DND-41 (cell line): Measurements from ENCODE around the gene PCSK1N.

Source experiments
- ATAC-seq: fragments of 200-7000 bp; cut with Tn5 transposase; 3 replicates; pipeline ENCODE4 v1.9.1; 2021; ENCODE audit warnings: low read depth; ENCODE audit not compliant: insufficient read depth
- DNase-seq: peaks from one replicate; pipeline ENCODE4 v3.0.0-alpha.2; 2020
- H2AFZ ChIP-seq: 2 replicates; pipeline ENCODE4 v1.6.0; 2012; ENCODE audit warnings: low read depth, low read length
- H3K27ac ChIP-seq: 2 replicates; pipeline ENCODE4 v1.5.1; 2012; ENCODE audit warnings: low read length, inconsistent platforms
- H3K27me3 ChIP-seq: fragments of 200-600 bp; sonication (generic); 2 replicates; pipeline ENCODE4 v1.6.0; 2012; ENCODE audit warnings: low read length, mild to moderate bottlenecking, inconsistent platforms; ENCODE audit not compliant: insufficient read depth, poor library complexity
- H3K36me3 ChIP-seq: 2 replicates; pipeline ENCODE4 v1.5.1; 2012; ENCODE audit warnings: low read length, inconsistent platforms; ENCODE audit not compliant: insufficient read depth
- H3K4me1 ChIP-seq: 2 replicates; pipeline ENCODE4 v1.5.1; 2012; ENCODE audit warnings: mild to moderate bottlenecking, low read length; ENCODE audit not compliant: insufficient read depth
- H3K4me2 ChIP-seq: 2 replicates; pipeline ENCODE4 v1.6.0; 2012; ENCODE audit warnings: mild to moderate bottlenecking, moderate library complexity, low read length, inconsistent platforms; ENCODE audit not compliant: insufficient read depth
- H3K4me3 ChIP-seq, 2 experiments: fragments of 200-600 bp in 1 of 2; shearing (Covaris generic) in 1 of 2; 2 replicates each; pipeline ENCODE4 v1.5.1; 2012 to 2016; ENCODE audit warnings: inconsistent platforms in 2 of 2, low read length in 2 of 2, mild to moderate bottlenecking in 2 of 2, low read depth in 1 of 2, moderate library complexity in 1 of 2
- H3K79me2 ChIP-seq: 2 replicates; pipeline ENCODE4 v1.6.0; 2012; ENCODE audit warnings: low read length, inconsistent platforms; ENCODE audit not compliant: insufficient read depth
- H3K9ac ChIP-seq: 2 replicates; pipeline ENCODE4 v1.6.0; 2012; ENCODE audit warnings: low read depth, mild to moderate bottlenecking, inconsistent platforms, low read length, moderate library complexity
- H3K9me3 ChIP-seq: 2 replicates; pipeline ENCODE4 v1.5.1; 2012; ENCODE audit warnings: low read length, moderate library complexity, mild to moderate bottlenecking, inconsistent platforms; ENCODE audit not compliant: insufficient read depth, severe bottlenecking
- H4K20me1 ChIP-seq: 2 replicates; pipeline ENCODE4 v1.6.0; 2012; ENCODE audit warnings: low read length; ENCODE audit not compliant: insufficient read depth
- CTCF ChIP-seq: IDR thresholded peaks from 2 replicates; pipeline ENCODE4 v1.5.1; 2012; ENCODE audit warnings: borderline replicate concordance, low read length, moderate library complexity, mild to moderate bottlenecking; ENCODE audit not compliant: poor library complexity, severe bottlenecking; ENCODE audit errors: extremely low read depth
- EZH2 ChIP-seq: IDR thresholded peaks from 3 replicates; pipeline ENCODE4 v1.6.1; 2012; ENCODE audit warnings: borderline replicate concordance, low read depth, mild to moderate bottlenecking, moderate library complexity, low read length, inconsistent platforms; ENCODE audit not compliant: severe bottlenecking

The PCSK1N gene

GRCh38 chrX:48800574-48801279 is 34.7 kb downstream of the PCSK1N start:
- no peaks in the 10 kb centered on the region for H3K27me3 ChIP-seq
- peaks cover 9% of the 10 kb centered on the region for H3K36me3 ChIP-seq
- H2AFZ ChIP-seq, result peak overlapping the region; percentile 92
- H3K4me3 ChIP-seq, result peak overlapping the region; percentile 67 to 89; a peak in 3 of 4 replicates
- no peak for TF ChIP-seq CTCF
- TF ChIP-seq EZH2, result no peak
- H3K4me2 ChIP-seq, result peak overlapping the region; percentile 92
- peak overlapping the region; percentile 85 for H3K9ac ChIP-seq
- ATAC-seq, result no peak
- H4K20me1 ChIP-seq, result no peaks in the 10 kb centered on the region
- peaks cover 19% of the 10 kb centered on the region for H3K4me1 ChIP-seq
- H3K79me2 ChIP-seq, result peaks cover 5% of the 10 kb centered on the region
- H3K9me3 ChIP-seq, result no peaks in the 10 kb centered on the region
- no peak for DNase-seq
- peak overlapping the region; percentile 93 for H3K27ac ChIP-seq

DNA sequence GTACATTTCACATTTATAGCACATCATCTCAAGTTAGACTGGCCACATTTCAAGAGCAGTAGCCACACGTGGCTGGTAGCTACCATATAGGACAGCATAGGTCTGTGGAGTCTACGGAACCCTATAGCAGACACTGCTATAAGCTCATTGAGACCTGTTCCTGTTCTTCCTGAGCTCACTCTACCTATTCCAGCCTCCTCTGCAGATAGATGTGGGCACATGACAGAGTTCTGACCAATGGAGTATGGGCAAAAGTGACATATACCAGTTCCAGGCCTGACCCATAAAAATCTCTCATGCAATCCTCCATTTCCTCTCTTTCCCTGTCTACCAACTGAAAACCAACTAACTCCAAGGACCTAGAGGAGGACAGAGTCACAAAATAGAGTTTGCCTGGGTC is 37.1 kb downstream of the PCSK1N start:
- no peak for DNase-seq
- no peak overlapping the region for H3K4me2 ChIP-seq
- no peak overlapping the region for H2AFZ ChIP-seq
- H3K4me1 ChIP-seq, result peaks cover 19% of the 10 kb centered on the region
- no peaks in the 10 kb centered on the region for H3K36me3 ChIP-seq
- no peak overlapping the region for H3K4me3 ChIP-seq
- H3K27me3 ChIP-seq, result no peaks in the 10 kb centered on the region
- ATAC-seq, result no peak
- H3K27ac ChIP-seq, result no peak overlapping the region
- TF ChIP-seq CTCF, result no peak
- TF ChIP-seq EZH2, result no peak
- no peaks in the 10 kb centered on the region for H3K9me3 ChIP-seq
- H3K79me2 ChIP-seq, result peaks cover 5% of the 10 kb centered on the region
- H4K20me1 ChIP-seq, result no peaks in the 10 kb centered on the region
- no peak overlapping the region for H3K9ac ChIP-seq

DNA sequence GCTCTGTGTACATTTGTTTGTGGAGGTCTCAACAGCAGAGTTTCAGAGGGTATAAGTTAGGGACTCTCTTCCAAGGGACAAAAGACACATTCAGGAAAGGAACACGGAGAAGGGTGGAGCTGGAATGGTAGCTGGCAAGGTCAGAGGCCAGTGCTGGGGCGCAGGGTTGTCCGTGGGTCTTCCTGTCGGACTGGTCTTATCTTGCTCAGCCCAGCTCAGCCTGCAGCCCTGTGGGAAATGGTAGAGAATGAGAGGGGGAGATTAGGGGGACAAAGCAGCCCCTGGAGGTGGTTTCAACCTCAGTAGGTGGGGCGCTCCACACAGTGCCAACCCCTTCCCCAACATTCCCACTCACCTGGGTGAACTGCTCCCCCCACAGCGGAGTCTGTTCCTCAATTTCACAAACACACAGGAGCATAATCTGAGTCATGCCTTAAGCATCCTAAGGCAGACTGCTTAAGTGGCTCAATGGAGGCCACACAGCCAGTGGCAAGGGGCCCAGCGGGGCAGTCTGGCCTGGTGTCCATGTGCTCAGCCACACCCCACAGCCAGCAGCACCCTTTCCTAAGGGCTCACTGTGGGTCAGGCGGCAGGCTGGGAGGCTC is 40.4 kb downstream of the PCSK1N start:
- ATAC-seq (no peak), DNase-seq (no peak)
- Histone ChIP-seq H3K27me3 (no peaks in the 10 kb centered on the region), H2AFZ (no peak overlapping the region), H3K9ac (no peak overlapping the region), H4K20me1 (no peaks in the 10 kb centered on the region), H3K4me1 (no peaks in the 10 kb centered on the region), H3K27ac (no peak overlapping the region), H3K4me2 (no peak overlapping the region), H3K4me3 (no peak overlapping the region), H3K9me3 (no peaks in the 10 kb centered on the region), H3K36me3 (no peaks in the 10 kb centered on the region), H3K79me2 (no peaks in the 10 kb centered on the region)
- no peak for TF ChIP-seq EZH2

DNA sequence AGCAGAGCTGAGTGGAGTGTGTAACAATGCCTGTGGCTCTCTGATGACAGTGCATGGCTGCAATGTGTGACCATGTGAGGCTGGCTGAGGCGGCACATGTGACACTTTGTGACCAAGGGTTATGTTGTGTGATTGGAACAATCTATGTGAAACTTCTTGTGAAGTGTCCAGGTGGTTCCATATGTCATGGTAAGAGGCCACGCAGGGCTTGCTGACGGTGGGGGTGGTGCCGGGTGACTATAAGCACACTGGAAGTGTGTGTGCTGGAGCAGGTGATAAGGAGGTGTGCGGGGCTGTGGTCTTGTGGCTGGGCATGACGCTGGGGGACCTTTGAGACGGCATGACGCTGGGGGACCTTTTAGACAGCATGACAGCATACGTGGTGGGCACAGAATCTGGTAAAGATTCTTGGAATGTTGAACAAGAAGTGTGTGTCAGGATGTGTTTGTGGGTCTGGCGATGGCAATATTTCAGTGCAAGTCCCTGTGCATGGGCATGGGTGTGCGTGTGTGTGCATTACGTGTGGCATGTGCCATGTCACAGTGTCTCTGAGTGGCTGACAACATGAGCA is 41.0 kb downstream of the PCSK1N start:
- Histone ChIP-seq H3K9me3 (no peaks in the 10 kb centered on the region), H3K4me1 (no peaks in the 10 kb centered on the region), H2AFZ (no peak overlapping the region), H4K20me1 (no peaks in the 10 kb centered on the region), H3K36me3 (no peaks in the 10 kb centered on the region), H3K79me2 (no peaks in the 10 kb centered on the region), H3K27ac (no peak overlapping the region), H3K4me2 (no peak overlapping the region), H3K4me3 (no peak overlapping the region), H3K9ac (no peak overlapping the region), H3K27me3 (no peaks in the 10 kb centered on the region)
- TF ChIP-seq EZH2 (no peak), CTCF (no peak)
- DNase-seq (no peak), ATAC-seq (no peak)
